Hippocampal formation (tissue), 2 donors: ENCODE results near the gene EXOC3L2.

Experiments used
- DNase-seq, 2 donors: peaks; one replicate each; lab custom pipeline; 2025; lab: John Stamatoyannopoulos, UW

Gene EXOC3L2

GRCh38 chr19:45179892-45180370 is 65.3 kb downstream of the EXOC3L2 start:
- no peak for DNase-seq

DNA sequence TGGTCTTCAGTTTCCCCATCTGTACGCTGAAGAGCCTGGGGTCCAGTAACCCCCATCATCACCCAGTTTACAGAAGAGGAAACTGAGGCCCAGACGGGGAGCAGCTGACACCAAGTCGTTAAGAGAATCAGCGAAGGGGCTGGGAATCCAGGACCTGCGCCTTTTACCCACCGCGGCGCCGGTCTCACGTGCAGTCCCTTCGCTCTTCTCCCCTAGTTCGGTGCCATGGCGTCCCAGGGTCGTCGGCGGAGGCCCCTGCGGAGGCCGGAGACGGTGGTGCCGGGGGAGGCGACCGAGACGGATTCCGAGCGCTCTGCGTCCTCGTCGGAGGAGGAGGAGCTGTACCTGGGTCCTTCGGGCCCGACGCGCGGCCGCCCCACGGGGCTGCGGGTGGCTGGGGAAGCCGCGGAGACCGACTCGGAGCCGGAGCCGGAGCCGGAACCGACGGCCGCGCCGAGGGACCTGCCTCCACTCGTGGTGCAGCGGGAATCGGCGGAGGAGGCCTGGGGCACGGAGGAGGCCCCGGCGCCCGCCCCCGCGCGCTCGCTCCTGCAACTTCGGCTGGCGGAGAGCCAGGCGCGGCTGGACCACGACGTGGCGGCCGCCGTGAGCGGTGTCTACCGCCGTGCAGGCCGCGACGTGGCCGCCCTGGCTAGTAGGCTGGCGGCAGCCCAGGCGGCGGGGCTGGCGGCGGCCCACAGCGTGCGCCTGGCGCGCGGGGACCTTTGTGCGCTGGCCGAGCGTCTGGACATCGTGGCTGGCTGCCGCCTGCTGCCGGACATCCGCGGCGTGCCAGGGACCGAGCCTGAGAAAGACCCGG is 65.9 kb downstream of the EXOC3L2 start:
- DNase-seq: no peak

- DNase-seq: peak; percentile 100
Measured at GRCh38 chr19:45178262-45179071, 66.7 kb downstream of the EXOC3L2 start, which contains the start of gene BLOC1S3. Gene BLOC1S3 (plus strand): TSS chr19:45178784. CDS start chr19:45179297, 513 bp downstream.

DNA sequence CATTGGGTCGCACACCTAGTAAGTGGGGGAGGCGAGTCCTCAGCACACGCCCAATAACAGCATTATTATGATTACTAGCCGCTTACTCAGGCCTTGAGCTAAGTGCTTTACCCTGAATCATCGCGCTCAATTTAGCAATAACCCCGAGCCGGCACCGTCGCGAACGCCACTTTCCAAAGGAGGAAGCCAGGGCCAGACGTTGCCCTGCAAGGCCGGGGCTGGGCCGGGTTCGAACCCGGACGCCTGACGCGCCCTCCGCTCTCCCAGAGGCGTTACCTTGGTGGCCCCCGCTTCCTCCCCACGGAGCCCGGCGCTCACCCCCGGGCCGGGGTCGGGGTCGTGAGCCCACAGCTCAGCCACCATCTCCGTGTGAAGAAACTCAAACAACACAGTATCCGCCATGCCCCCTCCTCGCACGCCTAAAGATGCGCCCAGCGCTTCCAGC is 67.4 kb downstream of the EXOC3L2 start, which contains the start of gene TRAPPC6A:
Gene TRAPPC6A (minus strand): TSS at position 421 of the 445 bp plus-strand sequence. CDS start 19 bp downstream, at position 402.
- no peak for DNase-seq

DNA sequence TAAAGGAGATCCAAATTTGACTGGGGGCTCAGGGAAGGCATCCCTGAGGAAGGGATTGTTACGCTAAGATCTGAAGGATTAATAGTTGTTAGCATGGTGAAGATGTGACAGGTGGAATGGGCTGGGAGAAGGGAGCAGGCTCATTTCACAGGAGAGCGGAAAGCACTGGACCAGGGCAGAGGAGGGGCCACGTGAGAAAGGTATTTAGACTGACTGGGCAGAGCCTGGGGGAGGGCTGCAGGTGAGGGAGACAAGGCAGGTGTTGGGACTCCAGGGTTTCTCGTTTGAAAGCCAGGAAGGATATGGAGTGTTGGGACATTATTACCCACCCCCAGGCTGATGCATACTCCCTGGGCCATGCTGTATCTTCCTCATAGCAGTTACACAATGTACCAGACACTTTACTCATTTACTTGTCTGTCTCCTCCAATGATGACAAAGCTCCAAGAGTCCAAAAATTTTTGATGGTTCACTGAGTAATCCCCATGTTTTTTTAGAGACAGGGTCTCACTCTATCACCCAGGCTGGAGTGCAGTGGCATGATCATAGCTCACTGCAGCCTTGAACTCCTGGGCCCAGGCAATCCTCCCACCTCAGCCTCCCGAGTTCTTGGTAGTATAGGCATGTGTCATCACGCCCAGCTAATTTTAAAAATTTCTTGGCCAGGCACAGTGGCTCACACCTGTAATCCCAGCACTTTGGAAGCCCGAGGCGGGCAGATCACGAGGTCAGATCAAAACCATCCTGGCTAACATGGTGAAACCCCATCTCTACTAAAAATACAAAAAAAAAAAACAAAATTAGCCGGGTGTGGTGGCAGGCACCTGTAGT is 69.5 kb downstream of the EXOC3L2 start:
- DNase-seq: no peak

- no peak for DNase-seq
Measured at GRCh38 chr19:45173816-45174215, 71.4 kb downstream of the EXOC3L2 start.

DNA sequence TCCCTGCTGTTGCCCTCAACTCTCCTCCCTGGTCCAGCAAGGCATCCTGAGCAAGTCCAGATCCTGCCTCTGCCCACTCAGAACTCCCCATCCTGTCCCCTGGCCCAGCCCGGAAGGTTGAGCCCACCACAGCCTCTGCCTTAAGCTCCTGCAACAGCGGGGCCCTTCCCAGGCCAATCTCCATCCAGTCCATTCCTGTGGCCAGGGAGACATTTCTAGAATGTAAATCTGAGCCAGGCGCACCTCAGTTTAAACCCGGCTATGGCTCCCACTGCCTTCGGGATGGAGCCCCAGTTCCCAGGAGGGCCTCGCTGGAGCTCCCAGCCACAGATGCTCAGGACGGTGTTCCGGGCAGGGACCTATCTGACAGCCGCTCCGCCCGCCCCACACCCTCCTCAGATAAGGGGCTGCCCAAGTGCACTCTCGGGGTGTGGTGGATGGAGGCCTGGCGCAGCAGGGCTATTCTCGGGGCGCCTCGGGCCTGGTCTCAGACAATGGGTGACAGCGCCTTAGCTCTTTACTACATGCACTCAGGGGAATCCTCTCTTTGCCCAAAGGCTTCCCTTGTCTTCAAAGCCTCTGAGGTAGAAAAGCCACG is 72.5 kb downstream of the EXOC3L2 start:
- DNase-seq: no peak

- no peak for DNase-seq
Measured at GRCh38 chr19:45172173-45172572, 73.0 kb downstream of the EXOC3L2 start.

- DNase-seq: no peak
Measured at GRCh38 chr19:45171211-45171623, 74.0 kb downstream of the EXOC3L2 start.

DNA sequence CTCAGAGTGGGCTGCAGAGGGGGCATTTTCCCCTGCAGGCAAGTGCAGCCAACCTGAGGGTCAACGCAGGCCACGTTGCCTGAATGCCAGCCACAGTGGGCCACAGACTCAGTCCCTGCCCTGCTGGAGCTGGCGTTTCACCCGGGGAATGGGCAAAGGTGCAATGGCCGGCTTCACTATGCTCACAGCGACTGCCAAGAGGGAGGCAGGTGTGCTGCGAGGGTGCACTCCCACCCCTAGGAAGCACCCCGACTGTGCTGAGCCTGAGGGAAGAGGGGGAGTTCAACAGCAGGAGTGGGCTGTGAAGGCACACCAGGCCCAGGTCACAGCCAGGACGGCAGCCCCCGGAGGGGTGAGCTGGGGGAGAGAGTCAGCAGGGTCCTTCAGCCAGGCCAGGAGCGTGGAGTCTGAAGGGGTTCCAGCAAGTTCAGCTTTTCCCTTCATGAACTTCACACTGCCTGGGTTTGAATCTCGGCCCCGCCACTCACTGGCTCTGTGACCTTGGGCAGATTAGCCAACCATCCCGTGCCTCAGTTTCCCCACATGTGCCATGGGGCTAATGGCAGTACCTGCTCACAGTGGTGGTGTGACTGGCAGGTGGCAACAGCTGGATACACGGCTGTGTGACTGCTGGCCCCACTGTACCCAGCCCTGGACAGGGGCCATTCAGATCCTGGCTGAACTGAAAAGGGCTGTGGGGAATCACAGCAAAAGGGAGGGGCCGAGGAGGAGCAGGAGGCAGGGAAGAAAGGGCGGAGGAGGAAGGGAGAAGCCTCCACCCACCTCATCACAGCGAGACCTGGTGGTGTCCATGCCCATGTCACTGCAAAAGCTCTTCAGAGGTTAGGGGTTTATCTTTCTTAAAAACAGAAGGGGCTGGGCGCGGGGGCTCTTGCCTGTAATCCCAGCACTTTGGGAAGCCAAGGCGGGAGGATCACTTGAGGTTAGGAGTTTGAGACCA is 74.8 kb downstream of the EXOC3L2 start:
- DNase-seq: no peak

DNA sequence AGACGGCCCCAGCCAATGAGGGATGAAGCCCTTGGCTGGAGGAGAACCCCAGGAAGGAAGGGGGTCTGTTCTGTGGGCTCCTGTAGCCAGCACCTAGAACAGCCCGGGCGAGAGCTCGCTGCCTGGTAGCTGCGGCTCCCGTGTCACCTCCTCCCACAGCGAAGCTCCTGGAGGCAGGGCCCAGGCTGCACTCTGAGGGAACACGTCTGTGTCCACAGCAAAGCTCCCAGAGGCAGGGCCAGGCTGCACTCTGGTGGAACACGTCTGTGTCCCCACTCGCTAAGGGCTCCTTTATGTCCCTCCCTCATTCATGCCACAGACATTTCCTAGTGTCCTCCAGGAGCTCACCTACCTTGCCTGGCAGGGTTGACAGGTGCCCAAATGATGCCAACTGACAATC is 75.6 kb downstream of the EXOC3L2 start:
- no peak for DNase-seq

GRCh38 chr19:45168767-45169351 is 76.3 kb downstream of the EXOC3L2 start:
- DNase-seq: no peak

DNA sequence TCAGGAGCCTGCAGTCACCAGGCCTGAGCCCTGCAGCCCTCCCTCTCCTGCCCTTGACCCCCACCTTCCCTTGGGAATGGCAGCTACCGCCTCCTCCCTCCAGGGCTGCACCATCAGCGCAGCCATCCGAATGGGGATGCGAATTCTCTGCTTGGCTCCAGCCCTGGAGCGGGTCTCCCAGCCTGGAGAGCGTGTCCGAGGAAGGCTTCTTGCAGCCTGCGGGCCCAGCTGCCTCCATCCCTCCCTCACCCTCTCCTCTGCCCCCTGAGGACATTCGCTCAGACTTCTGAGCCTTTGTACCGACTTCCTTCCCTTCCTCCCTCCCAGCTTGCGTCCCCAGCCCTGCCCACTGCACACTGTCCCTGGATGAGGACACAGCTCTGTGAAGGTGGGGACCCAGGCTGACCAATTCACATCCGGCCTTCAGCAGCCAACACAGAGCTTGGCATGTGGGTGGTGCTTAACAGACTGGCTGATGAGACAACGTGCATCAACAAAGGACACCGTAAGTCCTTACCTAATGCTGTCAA is 78.4 kb downstream of the EXOC3L2 start:
- no peak for DNase-seq

GRCh38 chr19:45164577-45165335 is 80.5 kb downstream of the EXOC3L2 start:
- DNase-seq: no peak

GRCh38 chr19:45163751-45164460 is 81.3 kb downstream of the EXOC3L2 start:
- DNase-seq: no peak

GRCh38 chr19:45163156-45163555 is 82.1 kb downstream of the EXOC3L2 start:
- DNase-seq: no peak

- DNase-seq: peak in 1 of 2 donors; percentile 51
Measured at GRCh38 chr19:45162608-45163143, 82.5 kb downstream of the EXOC3L2 start.
